ENCODE data around the gene CCNJL. TPM values are rescaled to one million over a fixed set of nuclear protein-coding genes. Genes with fewer than 3 reads are reported as not detected.

Gene CCNJL
- total RNA-seq, 1 donor from 2014 or later = 123 TPM

GRCh38 chr5:160359242-160359641 is 46.9 kb upstream of the CCNJL start:
- peaks cover 15% of the 10 kb centered on the region for H3K4me1 Mint-ChIP-seq (ENCODE audit: low read depth, unreplicated experiment)
- peaks cover 7% of the 10 kb centered on the region for H3K27me3 Mint-ChIP-seq (ENCODE audit: unreplicated experiment)
- TF ChIP-seq CTCF (IDR thresholded peaks at IDR 0.05; ENCODE audit: partially characterized antibody, unreplicated experiment) = no peak
- peaks cover 9% of the 10 kb centered on the region for H3K9me3 Mint-ChIP-seq (ENCODE audit: unreplicated experiment)
- H3K4me3 Mint-ChIP-seq (ENCODE audit: unreplicated experiment) = no peak overlapping the region
- no peak for DNase-seq
- no peaks in the 10 kb centered on the region for H3K36me3 Mint-ChIP-seq (ENCODE audit: unreplicated experiment)
- no peak overlapping the region for H3K27ac Mint-ChIP-seq (ENCODE audit: unreplicated experiment)

GRCh38 chr5:160357861-160358411 is 45.6 kb upstream of the CCNJL start:
- peaks cover 9% of the 10 kb centered on the region for H3K27me3 Mint-ChIP-seq (ENCODE audit: unreplicated experiment)
- DNase-seq = no peak
- H3K4me3 Mint-ChIP-seq (ENCODE audit: unreplicated experiment) = no peak overlapping the region
- peaks cover 9% of the 10 kb centered on the region for H3K9me3 Mint-ChIP-seq (ENCODE audit: unreplicated experiment)
- TF ChIP-seq CTCF (IDR thresholded peaks at IDR 0.05; ENCODE audit: partially characterized antibody, unreplicated experiment) = no peak
- peak overlapping the region; percentile 77 for H3K27ac Mint-ChIP-seq (ENCODE audit: unreplicated experiment)
- H3K36me3 Mint-ChIP-seq (ENCODE audit: unreplicated experiment) = no peaks in the 10 kb centered on the region
- H3K4me1 Mint-ChIP-seq (ENCODE audit: low read depth, unreplicated experiment) = peaks cover 15% of the 10 kb centered on the region

- Mint-ChIP-seq H3K4me3 (ENCODE audit: unreplicated experiment) (no peak overlapping the region), H3K27me3 (ENCODE audit: unreplicated experiment) (peaks cover 9% of the 10 kb centered on the region), H3K4me1 (ENCODE audit: low read depth, unreplicated experiment) (peaks cover 15% of the 10 kb centered on the region), H3K36me3 (ENCODE audit: unreplicated experiment) (no peaks in the 10 kb centered on the region), H3K9me3 (ENCODE audit: unreplicated experiment) (peaks cover 9% of the 10 kb centered on the region), H3K27ac (ENCODE audit: unreplicated experiment) (peak overlapping the region; percentile 77)
- TF ChIP-seq CTCF (IDR thresholded peaks at IDR 0.05; ENCODE audit: partially characterized antibody, unreplicated experiment) = no peak
- DNase-seq = no peak
These were observed 45.0 kb upstream of the CCNJL start for GRCh38 chr5:160357394-160357793.

GRCh38 chr5:160356550-160357347 is 44.4 kb upstream of the CCNJL start:
- DNase-seq = no peak
- Mint-ChIP-seq H3K27ac (ENCODE audit: unreplicated experiment) (peak overlapping the region; percentile 77), H3K27me3 (ENCODE audit: unreplicated experiment) (peaks cover 8% of the 10 kb centered on the region), H3K9me3 (ENCODE audit: unreplicated experiment) (peaks cover 9% of the 10 kb centered on the region), H3K4me1 (ENCODE audit: low read depth, unreplicated experiment) (peaks cover 15% of the 10 kb centered on the region), H3K36me3 (ENCODE audit: unreplicated experiment) (no peaks in the 10 kb centered on the region), H3K4me3 (ENCODE audit: unreplicated experiment) (peak overlapping the region; percentile 38)
- no peak for TF ChIP-seq CTCF (IDR thresholded peaks at IDR 0.05; ENCODE audit: partially characterized antibody, unreplicated experiment)

GRCh38 chr5:160354666-160355065 is 42.3 kb upstream of the CCNJL start:
- no peak for DNase-seq
- Mint-ChIP-seq H3K27ac (ENCODE audit: unreplicated experiment) (no peak overlapping the region), H3K27me3 (ENCODE audit: unreplicated experiment) (peaks cover 5% of the 10 kb centered on the region), H3K36me3 (ENCODE audit: unreplicated experiment) (no peaks in the 10 kb centered on the region), H3K9me3 (ENCODE audit: unreplicated experiment) (peaks cover 9% of the 10 kb centered on the region), H3K4me1 (ENCODE audit: low read depth, unreplicated experiment) (peaks cover 10% of the 10 kb centered on the region), H3K4me3 (ENCODE audit: unreplicated experiment) (no peak overlapping the region)
- no peak for TF ChIP-seq CTCF (IDR thresholded peaks at IDR 0.05; ENCODE audit: partially characterized antibody, unreplicated experiment)
